ENCODE results near the gene MIS18A.

Gene MIS18A

GRCh38 chr21:32306021-32306780, 27.4 kb upstream of the MIS18A start:
- Histone ChIP-seq H3K9me3 (ENCODE audit: control insufficient read depth, insufficient read depth, low read length) (no peaks in the 10 kb centered on the region), H3K27ac (ENCODE audit: low read length) (no peak overlapping the region), H3K4me3 (ENCODE audit: low read length) (no peak overlapping the region), H3K27me3 (ENCODE audit: control insufficient read depth, insufficient read depth, low read length) (no peaks in the 10 kb centered on the region), H3K36me3 (ENCODE audit: control insufficient read depth, insufficient read depth, low read length) (0 out of 2 replicates have a peak, but pooled peaks cover 2% of the 10 kb centered on the region), H3K4me1 (ENCODE audit: control insufficient read depth, insufficient read depth, low read length) (peaks cover 2% of the 10 kb centered on the region; the same call in 1 of the 2 replicates)
- no CpG with 5 or more reads among the region's 22 CpGs for WGBS (ENCODE audit: insufficient coverage, insufficient read length)
- peak; percentile 83 for DNase-seq (ENCODE audit: low read depth, low spot score)

- no CpG with 5 or more reads among the region's 7 CpGs for WGBS (ENCODE audit: insufficient coverage, insufficient read length)
- no peak for DNase-seq (ENCODE audit: low read depth, low spot score)
- no peaks in the 10 kb centered on the region for H3K9me3 ChIP-seq (ENCODE audit: control insufficient read depth, insufficient read depth, low read length)
- H3K27ac ChIP-seq (ENCODE audit: low read length): no peak overlapping the region
- no peaks in the 10 kb centered on the region for H3K27me3 ChIP-seq (ENCODE audit: control insufficient read depth, insufficient read depth, low read length)
- H3K36me3 ChIP-seq (ENCODE audit: control insufficient read depth, insufficient read depth, low read length): 0 out of 2 replicates have a peak, but pooled peaks cover 2% of the 10 kb centered on the region
- peaks cover 2% of the 10 kb centered on the region; the same call in 1 of the 2 replicates for H3K4me1 ChIP-seq (ENCODE audit: control insufficient read depth, insufficient read depth, low read length)
- no peak overlapping the region for H3K4me3 ChIP-seq (ENCODE audit: low read length)
These were observed 26.1 kb upstream of the MIS18A start for GRCh38 chr21:32304998-32305397.

GRCh38 chr21:32303385-32303784, 24.5 kb upstream of the MIS18A start:
- no peaks in the 10 kb centered on the region for H3K9me3 ChIP-seq (ENCODE audit: control insufficient read depth, insufficient read depth, low read length)
- no peaks in the 10 kb centered on the region for H3K27me3 ChIP-seq (ENCODE audit: control insufficient read depth, insufficient read depth, low read length)
- no peaks in the 10 kb centered on the region for H3K36me3 ChIP-seq (ENCODE audit: control insufficient read depth, insufficient read depth, low read length)
- DNase-seq (ENCODE audit: low read depth, low spot score): no peak
- peaks cover 2% of the 10 kb centered on the region; the same call in 1 of the 2 replicates for H3K4me1 ChIP-seq (ENCODE audit: control insufficient read depth, insufficient read depth, low read length)
- no peak overlapping the region for H3K4me3 ChIP-seq (ENCODE audit: low read length)
- H3K27ac ChIP-seq (ENCODE audit: low read length): no peak overlapping the region
- WGBS (ENCODE audit: insufficient coverage, insufficient read length): no CpG with 5 or more reads among the region's 1 CpG

GRCh38 chr21:32302560-32302959, 23.7 kb upstream of the MIS18A start:
- no peaks in the 10 kb centered on the region for H3K27me3 ChIP-seq (ENCODE audit: control insufficient read depth, insufficient read depth, low read length)
- H3K4me1 ChIP-seq (ENCODE audit: control insufficient read depth, insufficient read depth, low read length): peaks cover 2% of the 10 kb centered on the region; the same call in 1 of the 2 replicates
- H3K27ac ChIP-seq (ENCODE audit: low read length): no peak overlapping the region
- no peaks in the 10 kb centered on the region for H3K36me3 ChIP-seq (ENCODE audit: control insufficient read depth, insufficient read depth, low read length)
- H3K9me3 ChIP-seq (ENCODE audit: control insufficient read depth, insufficient read depth, low read length): no peaks in the 10 kb centered on the region
- no peak for DNase-seq (ENCODE audit: low read depth, low spot score)
- no CpG with 5 or more reads among the region's 6 CpGs for WGBS (ENCODE audit: insufficient coverage, insufficient read length)
- H3K4me3 ChIP-seq (ENCODE audit: low read length): no peak overlapping the region

- Histone ChIP-seq H3K4me1 (ENCODE audit: control insufficient read depth, insufficient read depth, low read length) (peaks cover 2% of the 10 kb centered on the region; the same call in 1 of the 2 replicates), H3K36me3 (ENCODE audit: control insufficient read depth, insufficient read depth, low read length) (no peaks in the 10 kb centered on the region), H3K27ac (ENCODE audit: low read length) (no peak overlapping the region), H3K9me3 (ENCODE audit: control insufficient read depth, insufficient read depth, low read length) (no peaks in the 10 kb centered on the region), H3K4me3 (ENCODE audit: low read length) (no peak overlapping the region), H3K27me3 (ENCODE audit: control insufficient read depth, insufficient read depth, low read length) (no peaks in the 10 kb centered on the region)
- no peak for DNase-seq (ENCODE audit: low read depth, low spot score)
- 100% methylated on average over 1 of the region's 2 CpGs for WGBS (ENCODE audit: insufficient coverage, insufficient read length)
These were observed 22.7 kb upstream of the MIS18A start for GRCh38 chr21:32301596-32301995.

- no peaks in the 10 kb centered on the region for H3K4me1 ChIP-seq (ENCODE audit: control insufficient read depth, insufficient read depth, low read length)
- H3K4me3 ChIP-seq (ENCODE audit: low read length): no peak overlapping the region
- no peaks in the 10 kb centered on the region for H3K36me3 ChIP-seq (ENCODE audit: control insufficient read depth, insufficient read depth, low read length)
- H3K9me3 ChIP-seq (ENCODE audit: control insufficient read depth, insufficient read depth, low read length): no peaks in the 10 kb centered on the region
- no CpG with 5 or more reads among the region's 41 CpGs for WGBS (ENCODE audit: insufficient coverage, insufficient read length)
- H3K27me3 ChIP-seq (ENCODE audit: control insufficient read depth, insufficient read depth, low read length): no peaks in the 10 kb centered on the region
- no peak for DNase-seq (ENCODE audit: low read depth, low spot score)
- H3K27ac ChIP-seq (ENCODE audit: low read length): no peak overlapping the region
These were observed 21.4 kb upstream of the MIS18A start for GRCh38 chr21:32300117-32300681.

- Histone ChIP-seq H3K27me3 (ENCODE audit: control insufficient read depth, insufficient read depth, low read length) (no peaks in the 10 kb centered on the region), H3K36me3 (ENCODE audit: control insufficient read depth, insufficient read depth, low read length) (no peaks in the 10 kb centered on the region), H3K27ac (ENCODE audit: low read length) (no peak overlapping the region), H3K9me3 (ENCODE audit: control insufficient read depth, insufficient read depth, low read length) (no peaks in the 10 kb centered on the region), H3K4me1 (ENCODE audit: control insufficient read depth, insufficient read depth, low read length) (no peaks in the 10 kb centered on the region), H3K4me3 (ENCODE audit: low read length) (no peak overlapping the region)
- no peak for DNase-seq (ENCODE audit: low read depth, low spot score)
- no CpG with 5 or more reads among the region's 6 CpGs for WGBS (ENCODE audit: insufficient coverage, insufficient read length)
These were observed 20.8 kb upstream of the MIS18A start for GRCh38 chr21:32299695-32300094.

GRCh38 chr21:32298658-32299081, 19.8 kb upstream of the MIS18A start, which contains the start of gene MRAP:
Gene MRAP (plus strand): TSS chr21:32298855. CDS start chr21:32298972, 117 bp downstream.
- Histone ChIP-seq H3K9me3 (ENCODE audit: control insufficient read depth, insufficient read depth, low read length) (no peaks in the 10 kb centered on the region), H3K27me3 (ENCODE audit: control insufficient read depth, insufficient read depth, low read length) (no peaks in the 10 kb centered on the region), H3K4me1 (ENCODE audit: control insufficient read depth, insufficient read depth, low read length) (no peaks in the 10 kb centered on the region), H3K36me3 (ENCODE audit: control insufficient read depth, insufficient read depth, low read length) (no peaks in the 10 kb centered on the region), H3K27ac (ENCODE audit: low read length) (no peak within 1 kb of the TSS), H3K4me3 (ENCODE audit: low read length) (no peak within 1 kb of the TSS)
- no CpG with 5 or more reads among the region's 14 CpGs for WGBS (ENCODE audit: insufficient coverage, insufficient read length)
- DNase-seq (ENCODE audit: low read depth, low spot score): no peak

GRCh38 chr21:32298148-32298559, 19.3 kb upstream of the MIS18A start:
- H3K4me3 ChIP-seq (ENCODE audit: low read length): no peak overlapping the region
- WGBS (ENCODE audit: insufficient coverage, insufficient read length): no CpG with 5 or more reads among the region's 6 CpGs
- no peak for DNase-seq (ENCODE audit: low read depth, low spot score)
- no peaks in the 10 kb centered on the region for H3K9me3 ChIP-seq (ENCODE audit: control insufficient read depth, insufficient read depth, low read length)
- H3K27me3 ChIP-seq (ENCODE audit: control insufficient read depth, insufficient read depth, low read length): no peaks in the 10 kb centered on the region
- H3K4me1 ChIP-seq (ENCODE audit: control insufficient read depth, insufficient read depth, low read length): no peaks in the 10 kb centered on the region
- H3K27ac ChIP-seq (ENCODE audit: low read length): no peak overlapping the region
- no peaks in the 10 kb centered on the region for H3K36me3 ChIP-seq (ENCODE audit: control insufficient read depth, insufficient read depth, low read length)

- H3K27me3 ChIP-seq (ENCODE audit: control insufficient read depth, insufficient read depth, low read length): no peaks in the 10 kb centered on the region
- no peak overlapping the region for H3K27ac ChIP-seq (ENCODE audit: low read length)
- H3K36me3 ChIP-seq (ENCODE audit: control insufficient read depth, insufficient read depth, low read length): no peaks in the 10 kb centered on the region
- H3K4me1 ChIP-seq (ENCODE audit: control insufficient read depth, insufficient read depth, low read length): no peaks in the 10 kb centered on the region
- no CpG with 5 or more reads among the region's 7 CpGs for whole genome bisulfite sequencing (ENCODE audit: insufficient coverage, insufficient read length)
- no peak overlapping the region for H3K4me3 ChIP-seq (ENCODE audit: low read length)
- no peak for DNase-seq (ENCODE audit: low read depth, low spot score)
- H3K9me3 ChIP-seq (ENCODE audit: control insufficient read depth, insufficient read depth, low read length): no peaks in the 10 kb centered on the region
These were observed 18.6 kb upstream of the MIS18A start for GRCh38 chr21:32297449-32297848.

Data from iPS DF 6.9 (cell line).